ENCODE data around the gene ADGRF4. TPM values are rescaled to one million over a fixed set of nuclear protein-coding genes. Genes with fewer than 3 reads are reported as not detected.

Gene ADGRF4
- total and polyA plus RNA-seq, 2 donors (not counting 3 experiments of a cell fraction or from before 2014, with no cell fraction given), result not detected

GRCh38 chr6:47729019-47729418 is 30.6 kb downstream of the ADGRF4 start:
- H3K9me1 ChIP-seq (replicated peaks; ENCODE audit: control insufficient read depth, extremely low read depth, insufficient read depth, low read length), result no peaks in the 10 kb centered on the region
- H4K20me1 ChIP-seq (replicated peaks; ENCODE audit: control insufficient read depth, extremely low read depth, insufficient read depth, low read length), result no peaks in the 10 kb centered on the region
- DNase-seq (ENCODE audit: low read depth, low spot score) (no peak), FAIRE-seq (no peak)
- no peak for TF ChIP-seq EZH2 (IDR thresholded peaks at IDR 0.05; ENCODE audit: borderline replicate concordance, low read depth, low read length, severe bottlenecking)
- TF ChIP-seq GATA2 (IDR thresholded peaks at IDR 0.05; ENCODE audit: insufficient read depth, insufficient read length, low read depth, low read length), result no peak
- TF ChIP-seq MAX (IDR thresholded peaks at IDR 0.05; ENCODE audit: insufficient read depth, insufficient read length), result no peak
- no peak for TF ChIP-seq FOS (IDR thresholded peaks at IDR 0.05; ENCODE audit: borderline replicate concordance, insufficient read depth, low read length)
- no peak for TF ChIP-seq JUN (IDR thresholded peaks at IDR 0.05; ENCODE audit: borderline replicate concordance, insufficient read depth, insufficient read length, low read depth)
- no peak for TF ChIP-seq MYC (IDR thresholded peaks at IDR 0.05; ENCODE audit: low read depth, low read length)
- no peak for TF ChIP-seq POLR2A (IDR thresholded peaks at IDR 0.05; ENCODE audit: low read depth, low read length)
- no peak for TF ChIP-seq POLR2AphosphoS5 (IDR thresholded peaks at IDR 0.05; ENCODE audit: insufficient read depth, low read depth, low read length)
- TF ChIP-seq, protein P1, sequence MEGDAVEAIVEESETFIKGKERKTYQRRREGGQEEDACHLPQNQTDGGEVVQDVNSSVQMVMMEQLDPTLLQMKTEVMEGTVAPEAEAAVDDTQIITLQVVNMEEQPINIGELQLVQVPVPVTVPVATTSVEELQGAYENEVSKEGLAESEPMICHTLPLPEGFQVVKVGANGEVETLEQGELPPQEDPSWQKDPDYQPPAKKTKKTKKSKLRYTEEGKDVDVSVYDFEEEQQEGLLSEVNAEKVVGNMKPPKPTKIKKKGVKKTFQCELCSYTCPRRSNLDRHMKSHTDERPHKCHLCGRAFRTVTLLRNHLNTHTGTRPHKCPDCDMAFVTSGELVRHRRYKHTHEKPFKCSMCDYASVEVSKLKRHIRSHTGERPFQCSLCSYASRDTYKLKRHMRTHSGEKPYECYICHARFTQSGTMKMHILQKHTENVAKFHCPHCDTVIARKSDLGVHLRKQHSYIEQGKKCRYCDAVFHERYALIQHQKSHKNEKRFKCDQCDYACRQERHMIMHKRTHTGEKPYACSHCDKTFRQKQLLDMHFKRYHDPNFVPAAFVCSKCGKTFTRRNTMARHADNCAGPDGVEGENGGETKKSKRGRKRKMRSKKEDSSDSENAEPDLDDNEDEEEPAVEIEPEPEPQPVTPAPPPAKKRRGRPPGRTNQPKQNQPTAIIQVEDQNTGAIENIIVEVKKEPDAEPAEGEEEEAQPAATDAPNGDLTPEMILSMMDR (IDR thresholded peaks at IDR 0.05; ENCODE audit: extremely low read depth in 1 of 2, insufficient read depth in 1 of 2, low read depth in 1 of 2, low read length in 2 of 2), result no peak
- H3K4me1 ChIP-seq (ENCODE audit: control insufficient read depth, extremely low read depth, insufficient read depth, low read length), result no peaks in the 10 kb centered on the region
- dilution Hi-C loops (cut with MboI; ENCODE audit: extremely low pct_ligation_motif_present, low sequenced_read_pairs), result no loop called here
- H3K79me2 ChIP-seq (ENCODE audit: control insufficient read depth, insufficient read depth, low read length), result no peaks in the 10 kb centered on the region
- intact Hi-C loops (cut with micrococcal nuclease), result no loop called here
- ChIA-PET CTCF (interaction anchor here (1.3 kb wide), 1 partner anchor 315 kb away, joined by 6 read pairs; no protein-coding TSS in a partner anchor), POLR2A (no interaction called here)
- H2AFZ ChIP-seq (ENCODE audit: low read depth, low read length), result no peak overlapping the region
- H3K4me2 ChIP-seq (ENCODE audit: insufficient read depth, low read length), result no peak overlapping the region
- BruUV-seq (replicated peaks), result no TSS peak
- H3K9me3 ChIP-seq (replicated peaks; ENCODE audit: control insufficient read depth, insufficient read depth, low read length), result no peaks in the 10 kb centered on the region
- H3K27ac ChIP-seq (ENCODE audit: insufficient read depth, low read depth, low read length), result no peak overlapping the region
- no peak overlapping the region for H3K4me3 ChIP-seq (replicated peaks in 1 of 3; ENCODE audit: insufficient read depth in 1 of 3, low read depth in 1 of 3, low read length in 3 of 3)
- no peak overlapping the region for H3K9ac ChIP-seq (replicated peaks; ENCODE audit: extremely low read depth, insufficient read depth, low read length)
- H3K27me3 ChIP-seq (ENCODE audit: control insufficient read depth in 2 of 2, insufficient read depth in 2 of 2, low read length in 2 of 2), result no peaks in the 10 kb centered on the region
- H3K36me3 ChIP-seq (ENCODE audit: control insufficient read depth in 2 of 2, extremely low read depth in 1 of 2, insufficient read depth in 2 of 2, low read length in 2 of 2), result no peaks in the 10 kb centered on the region

Data from endothelial cell of umbilical vein (primary cell).